NT2/D1 (cell line): ENCODE measurements around the gene C4B.
"Not testable (repeated sequence)": the region's sequence is repeated elsewhere in the genome, so short reads cannot be mapped to it uniquely, and the experiment has no call there.

Experiments
- SUZ12 ChIP-seq: IDR thresholded peaks from 2 replicates; pipeline ENCODE4 v1.6.1; 2011; ENCODE audit not compliant: insufficient read length, insufficient read depth; ENCODE audit errors: extremely low read depth
- YY1 ChIP-seq: IDR thresholded peaks from 2 replicates; pipeline ENCODE4 v1.6.1; 2011; ENCODE audit not compliant: insufficient read length, insufficient read depth
- ZNF274 ChIP-seq: IDR thresholded peaks from 2 replicates; pipeline ENCODE4 v1.6.1; 2011; ENCODE audit warnings: mild to moderate bottlenecking, low read depth, low read length

DNA sequence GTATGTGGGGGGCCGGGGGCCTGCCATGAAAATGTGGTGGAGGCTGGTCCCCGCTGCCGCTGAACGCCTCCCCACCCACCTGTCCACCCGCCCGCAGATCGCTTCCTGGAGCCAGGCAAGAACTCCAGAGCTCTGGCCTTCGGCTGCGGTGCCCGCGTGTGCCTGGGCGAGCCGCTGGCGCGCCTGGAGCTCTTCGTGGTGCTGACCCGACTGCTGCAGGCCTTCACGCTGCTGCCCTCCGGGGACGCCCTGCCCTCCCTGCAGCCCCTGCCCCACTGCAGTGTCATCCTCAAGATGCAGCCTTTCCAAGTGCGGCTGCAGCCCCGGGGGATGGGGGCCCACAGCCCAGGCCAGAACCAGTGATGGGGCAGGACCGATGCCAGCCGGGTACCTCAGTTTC, 6.6 kb upstream of the C4B start:
- not testable (repeated sequence) for TF ChIP-seq YY1, ZNF274, SUZ12
